Non-pigmented ciliary epithelial cell (primary cell): Measurements from ENCODE around the gene NOS1AP.

Experiments
- DNase-seq: peaks from one replicate; pipeline ENCODE4 v3.0.0-alpha.2; 2010; ENCODE audit warnings: low read depth

The NOS1AP gene

GRCh38 chr1:162256287-162256686, 186.8 kb downstream of the NOS1AP start:
- no peak for DNase-seq

- DNase-seq: no peak
Measured at GRCh38 chr1:162258394-162258793, 188.9 kb downstream of the NOS1AP start.

- no peak for DNase-seq
Measured at GRCh38 chr1:162259894-162260455, 190.5 kb downstream of the NOS1AP start.

GRCh38 chr1:162264108-162264507, 194.6 kb downstream of the NOS1AP start:
- no peak for DNase-seq

GRCh38 chr1:162265983-162266382, 196.5 kb downstream of the NOS1AP start:
- DNase-seq: no peak

GRCh38 chr1:162270016-162270770, 200.7 kb downstream of the NOS1AP start:
- DNase-seq: no peak

GRCh38 chr1:162271972-162272371, 202.5 kb downstream of the NOS1AP start:
- DNase-seq: no peak

- DNase-seq: no peak
Measured at GRCh38 chr1:162272419-162272818, 202.9 kb downstream of the NOS1AP start.

- DNase-seq: no peak
Measured at GRCh38 chr1:162275622-162276175, 206.2 kb downstream of the NOS1AP start.

GRCh38 chr1:162276493-162276892, 207.0 kb downstream of the NOS1AP start:
- DNase-seq: no peak

GRCh38 chr1:162279136-162279498, 209.6 kb downstream of the NOS1AP start:
- no peak for DNase-seq

- DNase-seq: no peak
Measured at GRCh38 chr1:162281426-162281825, 211.9 kb downstream of the NOS1AP start.

- no peak for DNase-seq
Measured at GRCh38 chr1:162283657-162284056, 214.2 kb downstream of the NOS1AP start.

- DNase-seq: no peak
Measured at GRCh38 chr1:162284206-162284955, 214.9 kb downstream of the NOS1AP start.

- DNase-seq: no peak
Measured at GRCh38 chr1:162285149-162285561, 215.7 kb downstream of the NOS1AP start.

- DNase-seq: no peak
Measured at GRCh38 chr1:162291000-162291399, 221.5 kb downstream of the NOS1AP start.

- DNase-seq: no peak
Measured at GRCh38 chr1:162292422-162292849, 222.9 kb downstream of the NOS1AP start.

GRCh38 chr1:162293073-162293692, 223.7 kb downstream of the NOS1AP start:
- no peak for DNase-seq

GRCh38 chr1:162294015-162294414, 224.5 kb downstream of the NOS1AP start:
- no peak for DNase-seq

- DNase-seq: no peak
Measured at GRCh38 chr1:162297208-162297607, 227.7 kb downstream of the NOS1AP start.

GRCh38 chr1:162298266-162298665, 228.8 kb downstream of the NOS1AP start:
- no peak for DNase-seq

GRCh38 chr1:162299018-162299417, 229.5 kb downstream of the NOS1AP start:
- no peak for DNase-seq
